ENCODE measurements around the gene ITGA2B. TPM values are rescaled to one million over a fixed set of nuclear protein-coding genes. Genes with fewer than 3 reads are reported as not detected.

Gene ITGA2B
- total RNA-seq, 2 experiments from 2014 or later: 0.57 to 0.63 TPM

DNA sequence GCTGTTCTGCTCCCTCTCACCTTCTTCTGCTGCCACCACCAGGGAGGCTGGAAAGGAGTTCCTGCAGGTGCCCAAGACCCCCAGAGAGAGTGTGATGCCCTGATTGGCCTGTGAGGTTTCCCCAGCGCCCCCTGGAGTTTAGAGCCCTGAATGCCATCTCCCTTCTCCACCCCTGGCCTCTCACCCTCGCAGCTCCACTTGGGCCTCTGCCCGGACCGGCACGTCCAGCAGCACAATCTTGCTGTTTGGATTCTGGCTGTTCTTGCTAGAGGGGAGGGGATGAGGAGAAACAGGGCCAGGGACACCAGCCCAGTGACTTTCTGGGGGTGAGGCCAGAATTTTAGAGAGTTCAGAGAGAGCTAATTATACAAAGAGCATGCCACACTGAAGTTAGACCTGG is 13.3 kb downstream of the ITGA2B start:
- H3K36me3 ChIP-seq (ENCODE audit: insufficient read depth, low read length): no peaks in the 10 kb centered on the region
- no peak overlapping the region for H3K4me2 ChIP-seq (ENCODE audit: low read length)
- H4K20me1 ChIP-seq (ENCODE audit: insufficient read depth, low read length): no peaks in the 10 kb centered on the region
- H3K79me2 ChIP-seq (ENCODE audit: insufficient read depth, low read depth, low read length): no peaks in the 10 kb centered on the region
- POLR2A ChIA-PET: no interaction called here
- H2AFZ ChIP-seq (ENCODE audit: low read length): no peak overlapping the region
- no TSS peak for BruUV-seq (replicated peaks)
- H3K4me3 ChIP-seq (ENCODE audit: low read depth, low read length, poor library complexity, severe bottlenecking): no peak overlapping the region
- H3K4me1 ChIP-seq (ENCODE audit: insufficient read depth, low read length, poor library complexity, severe bottlenecking): no peaks in the 10 kb centered on the region
- H3K27ac ChIP-seq (ENCODE audit: low read depth, low read length, poor library complexity, severe bottlenecking): no peak overlapping the region
- DNase-seq (ENCODE audit: low spot score): peak; percentile 49
- no peaks in the 10 kb centered on the region for H3K9me3 ChIP-seq (ENCODE audit: low read length)
- intact Hi-C loops (cut with micrococcal nuclease; ENCODE audit: unreplicated experiment): no loop called here
- H3K9me2 ChIP-seq (ENCODE audit: insufficient read depth, low read length): no peaks in the 10 kb centered on the region
- CTCF ChIA-PET (ENCODE audit: unreplicated experiment): no interaction called here
- TF ChIP-seq EZH2phosphoT487 (IDR thresholded peaks at IDR 0.05; ENCODE audit: borderline replicate concordance, low read depth, low read length): no peak
- TF ChIP-seq, protein P1, sequence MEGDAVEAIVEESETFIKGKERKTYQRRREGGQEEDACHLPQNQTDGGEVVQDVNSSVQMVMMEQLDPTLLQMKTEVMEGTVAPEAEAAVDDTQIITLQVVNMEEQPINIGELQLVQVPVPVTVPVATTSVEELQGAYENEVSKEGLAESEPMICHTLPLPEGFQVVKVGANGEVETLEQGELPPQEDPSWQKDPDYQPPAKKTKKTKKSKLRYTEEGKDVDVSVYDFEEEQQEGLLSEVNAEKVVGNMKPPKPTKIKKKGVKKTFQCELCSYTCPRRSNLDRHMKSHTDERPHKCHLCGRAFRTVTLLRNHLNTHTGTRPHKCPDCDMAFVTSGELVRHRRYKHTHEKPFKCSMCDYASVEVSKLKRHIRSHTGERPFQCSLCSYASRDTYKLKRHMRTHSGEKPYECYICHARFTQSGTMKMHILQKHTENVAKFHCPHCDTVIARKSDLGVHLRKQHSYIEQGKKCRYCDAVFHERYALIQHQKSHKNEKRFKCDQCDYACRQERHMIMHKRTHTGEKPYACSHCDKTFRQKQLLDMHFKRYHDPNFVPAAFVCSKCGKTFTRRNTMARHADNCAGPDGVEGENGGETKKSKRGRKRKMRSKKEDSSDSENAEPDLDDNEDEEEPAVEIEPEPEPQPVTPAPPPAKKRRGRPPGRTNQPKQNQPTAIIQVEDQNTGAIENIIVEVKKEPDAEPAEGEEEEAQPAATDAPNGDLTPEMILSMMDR (conservative IDR thresholded peaks at IDR 0.05; ENCODE audit: low read length): peak; percentile 81

DNA sequence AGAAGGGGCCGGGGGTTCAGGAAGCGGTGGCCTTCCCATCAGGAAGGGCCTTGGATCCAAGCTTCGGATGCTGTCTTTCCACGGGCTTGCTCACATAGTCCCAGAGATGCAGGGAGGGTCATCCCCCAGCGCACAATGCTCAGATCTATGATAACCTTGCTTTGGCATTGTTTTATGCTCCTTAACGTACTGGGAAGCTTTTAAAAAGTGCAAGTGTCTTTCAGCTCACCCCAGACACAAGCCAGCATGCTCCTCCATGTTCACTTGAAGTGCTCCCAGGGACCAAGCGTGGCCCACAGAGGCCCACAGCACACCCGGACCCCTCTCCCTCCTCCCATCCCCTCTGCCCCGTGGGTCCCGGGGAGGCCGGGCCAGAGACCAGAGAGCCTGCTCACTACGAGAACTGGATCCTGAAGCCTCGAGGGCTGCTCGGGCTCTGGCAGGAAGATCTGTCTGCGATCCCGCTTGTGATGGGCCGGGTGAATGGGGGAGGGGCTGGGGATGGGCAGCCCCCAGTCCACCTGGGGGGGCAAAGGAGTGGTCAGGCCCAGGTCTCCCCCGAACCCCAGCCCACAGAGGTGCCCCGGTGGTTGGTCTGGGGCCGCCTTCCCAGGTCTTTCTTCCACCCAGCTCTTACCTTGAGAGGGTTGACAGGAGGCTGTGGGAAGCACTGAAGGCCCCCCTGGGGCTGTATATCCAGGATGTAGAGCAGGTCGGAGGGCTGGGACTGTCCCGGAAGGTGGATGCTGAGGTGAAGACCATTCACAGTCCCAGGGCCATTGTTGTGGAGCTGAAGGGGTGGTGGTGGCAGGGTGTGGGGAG is 14.0 kb downstream of the ITGA2B start:
- no peak overlapping the region for H2AFZ ChIP-seq (ENCODE audit: low read length)
- TF ChIP-seq EZH2phosphoT487 (IDR thresholded peaks at IDR 0.05; ENCODE audit: borderline replicate concordance, low read depth, low read length): no peak
- TF ChIP-seq, protein P1 (conservative IDR thresholded peaks at IDR 0.05; ENCODE audit: low read length): no peak
- no peak overlapping the region for H3K4me3 ChIP-seq (ENCODE audit: low read depth, low read length, poor library complexity, severe bottlenecking)
- H3K79me2 ChIP-seq (ENCODE audit: insufficient read depth, low read depth, low read length): no peaks in the 10 kb centered on the region
- intact Hi-C loops (cut with micrococcal nuclease; ENCODE audit: unreplicated experiment): no loop called here
- DNase-seq (ENCODE audit: low spot score): no peak
- no TSS peak for BruUV-seq (replicated peaks)
- H3K36me3 ChIP-seq (ENCODE audit: insufficient read depth, low read length): no peaks in the 10 kb centered on the region
- H3K9me2 ChIP-seq (ENCODE audit: insufficient read depth, low read length): no peaks in the 10 kb centered on the region
- H3K4me2 ChIP-seq (ENCODE audit: low read length): no peak overlapping the region
- no peaks in the 10 kb centered on the region for H4K20me1 ChIP-seq (ENCODE audit: insufficient read depth, low read length)
- ChIA-PET CTCF (ENCODE audit: unreplicated experiment) (no interaction called here), POLR2A (no interaction called here)
- H3K9me3 ChIP-seq (ENCODE audit: low read length): no peaks in the 10 kb centered on the region
- H3K4me1 ChIP-seq (ENCODE audit: insufficient read depth, low read length, poor library complexity, severe bottlenecking): no peaks in the 10 kb centered on the region
- no peak overlapping the region for H3K27ac ChIP-seq (ENCODE audit: low read depth, low read length, poor library complexity, severe bottlenecking)
